GM23248 (cell line): ENCODE data around the gene ANGPTL4. TPM values are rescaled to one million over a fixed set of nuclear protein-coding genes. Genes with fewer than 3 reads are reported as not detected.
A peak's percentile ranks its signal among the peaks of the same experiment; 100 is the strongest.

ENCODE experiments used
- DNase-seq: peaks from one replicate; pipeline ENCODE4 v3.0.0-alpha.2; 2015
- H2AFZ ChIP-seq: fragments of 200-600 bp; sonication (generic); 2 replicates; pipeline ENCODE4 v1.6.1; 2016; ENCODE audit warnings: antibody characterized with exemption
- H3F3A ChIP-seq: fragments of 200-600 bp; sonication (generic); 2 replicates; pipeline ENCODE4 v1.6.1; 2016; ENCODE audit warnings: mild to moderate bottlenecking, antibody characterized with exemption, mixed run types; ENCODE audit not compliant: insufficient read depth
- H3K27ac ChIP-seq: fragments of 200-600 bp; sonication (generic); 2 replicates; pipeline ENCODE4 v1.5.1; 2016; ENCODE audit warnings: mild to moderate bottlenecking
- H3K27me3 ChIP-seq: fragments of 200-600 bp; sonication (generic); replicated peaks from 2 replicates; pipeline ENCODE4 v1.6.1; 2016; ENCODE audit warnings: mild to moderate bottlenecking; ENCODE audit not compliant: insufficient read depth
- H3K36me3 ChIP-seq: fragments of 200-600 bp; sonication (generic); 2 replicates; pipeline ENCODE4 v1.6.1; 2016; ENCODE audit warnings: low read depth, mild to moderate bottlenecking
- H3K4me1 ChIP-seq: fragments of 200-600 bp; sonication (generic); 2 replicates; pipeline ENCODE4 v1.6.1; 2016; ENCODE audit warnings: mild to moderate bottlenecking; ENCODE audit not compliant: insufficient read depth
- H3K4me2 ChIP-seq: fragments of 200-600 bp; sonication (generic); one replicate; pipeline ENCODE4 v1.6.1; 2016; ENCODE audit warnings: mild to moderate bottlenecking; ENCODE audit not compliant: unreplicated experiment
- H3K4me3 ChIP-seq: fragments of 200-600 bp; sonication (generic); 2 replicates; pipeline ENCODE4 v1.5.1; 2016; ENCODE audit warnings: mild to moderate bottlenecking
- H3K79me2 ChIP-seq: fragments of 200-600 bp; sonication (generic); 2 replicates; pipeline ENCODE4 v1.6.1; 2016; ENCODE audit warnings: mild to moderate bottlenecking; ENCODE audit not compliant: insufficient read depth
- H3K9ac ChIP-seq: fragments of 200-600 bp; sonication (generic); 2 replicates; pipeline ENCODE4 v1.6.1; 2016; ENCODE audit warnings: mild to moderate bottlenecking
- H3K9me2 ChIP-seq: fragments of 200-600 bp; sonication (generic); 2 replicates; pipeline ENCODE4 v1.6.1; 2016; ENCODE audit warnings: mixed run types, mild to moderate bottlenecking, moderate library complexity; ENCODE audit not compliant: insufficient read depth
- H3K9me3 ChIP-seq: fragments of 200-600 bp; sonication (generic); one replicate; pipeline ENCODE4 v1.6.1; 2017; ENCODE audit warnings: low read depth
- H4K20me1 ChIP-seq: fragments of 200-600 bp; sonication (generic); 2 replicates; pipeline ENCODE4 v1.6.0; 2016; ENCODE audit not compliant: insufficient read depth
- EZH2 ChIP-seq: fragments of 200-600 bp; sonication (generic); IDR thresholded peaks from 2 replicates; pipeline ENCODE4 v1.6.1; 2018; ENCODE audit warnings: antibody characterized with exemption, mild to moderate bottlenecking; ENCODE audit not compliant: insufficient read depth, poor library complexity, severe bottlenecking
- EZH2phosphoT487 ChIP-seq: fragments of 200-600 bp; sonication (generic); IDR thresholded peaks from 2 replicates; pipeline ENCODE4 v1.6.1; 2018; ENCODE audit warnings: antibody characterized with exemption, moderate library complexity, mild to moderate bottlenecking, low read depth; ENCODE audit not compliant: insufficient read depth
- WGBS, 2 experiments: methylation state at CpG; one replicate each; pipeline ENCODE4 v1.1.6; 2015 to 2017; ENCODE audit warnings: low lambda C conversion rate in 2 of 2, low coverage in 1 of 2; ENCODE audit errors: missing lambda C conversion rate in 2 of 2; 5-methylcytosine and 5-hydroxymethylcytosine counted together
- in situ Hi-C: fragments of 300-500 bp; cut with MboI; formaldehyde crosslinking; loops from 2 replicates; pipeline ENCODE4 v1.15.0; 2020
- polyA plus RNA-seq: library from polyadenylated mRNA; unstranded; fragments of >200 nt; fragmentation: Nextera tagmentation; extraction: Ambion mirVana; gene quantifications from 2 replicates; pipeline ENCODE4 v1.2.1, GENCODE V29; 2016
- total RNA-seq: library from RNA; depleted of rRNA; stranded (reverse); fragments of >200 nt; shearing (Covaris generic); gene quantifications from 2 replicates; pipeline ENCODE4 v1.2.3, GENCODE V29; 2014

Gene ANGPTL4
- total and polyA plus RNA-seq, 2 experiments from 2014 or later: 13.1 to 37.9 TPM

DNA sequence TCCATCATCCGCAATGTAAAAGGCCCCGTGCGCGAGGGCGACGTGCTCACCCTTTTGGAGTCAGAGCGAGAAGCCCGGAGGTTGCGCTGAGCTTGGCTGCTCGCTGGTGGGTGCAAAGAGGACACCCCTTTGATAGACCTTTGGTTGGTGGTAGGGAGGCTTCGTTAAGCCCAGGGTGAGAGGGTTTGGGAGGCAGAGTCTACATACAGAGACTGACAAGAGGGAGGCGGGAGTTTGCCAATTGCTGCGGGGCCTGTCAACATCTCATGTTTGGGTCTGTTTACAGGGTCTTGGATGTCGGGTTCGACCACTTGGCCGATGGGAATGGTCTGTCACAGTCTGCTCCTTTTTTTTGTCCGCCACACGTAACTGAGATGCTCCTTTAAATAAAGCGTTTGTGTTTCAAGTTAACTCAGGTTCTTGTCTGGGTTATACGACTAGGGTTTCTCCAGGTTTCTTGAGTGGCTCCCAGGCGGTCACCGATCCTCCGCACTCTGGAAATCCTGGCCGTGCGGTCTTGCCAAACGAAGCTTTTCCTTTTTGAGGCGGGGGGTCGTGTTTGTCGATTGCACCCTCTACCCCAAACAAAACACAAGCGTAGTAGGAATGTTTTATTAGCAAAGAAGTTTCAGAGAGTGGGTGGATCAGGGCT is 41.8 kb upstream of the ANGPTL4 start:
- Histone ChIP-seq H3K27me3 (no peaks in the 10 kb centered on the region), H3K79me2 (peaks cover 63% of the 10 kb centered on the region), H3K36me3 (peaks cover 9% of the 10 kb centered on the region; the same call in 1 of the 2 replicates), H3K9me2 (no peaks in the 10 kb centered on the region), H3K9ac (peak overlapping the region; percentile 99), H3K4me2 (peak overlapping the region; percentile 90), H3K4me1 (peaks cover 26% of the 10 kb centered on the region), H3K27ac (peak overlapping the region; percentile 57), H4K20me1 (peaks cover 9% of the 10 kb centered on the region; the same call in 1 of the 2 replicates), H3K4me3 (peak overlapping the region; percentile 94), H3F3A (no peaks in the 10 kb centered on the region), H2AFZ (peak overlapping the region; percentile 64; the same call in 1 of the 2 replicates), H3K9me3 (no peaks in the 10 kb centered on the region)
- no peak for TF ChIP-seq EZH2phosphoT487
- TF ChIP-seq EZH2: no peak
- in situ Hi-C loops: no loop called here
- 13 to 14% methylated on average over 30 of the region's 30 CpGs for WGBS, 2 experiments
- DNase-seq: peak; percentile 39

GRCh38 chr19:8322638-8322997 is 41.3 kb upstream of the ANGPTL4 start:
- in situ Hi-C loops: no loop called here
- H3K79me2 ChIP-seq: peaks cover 58% of the 10 kb centered on the region
- no peaks in the 10 kb centered on the region for H3F3A ChIP-seq

DNA sequence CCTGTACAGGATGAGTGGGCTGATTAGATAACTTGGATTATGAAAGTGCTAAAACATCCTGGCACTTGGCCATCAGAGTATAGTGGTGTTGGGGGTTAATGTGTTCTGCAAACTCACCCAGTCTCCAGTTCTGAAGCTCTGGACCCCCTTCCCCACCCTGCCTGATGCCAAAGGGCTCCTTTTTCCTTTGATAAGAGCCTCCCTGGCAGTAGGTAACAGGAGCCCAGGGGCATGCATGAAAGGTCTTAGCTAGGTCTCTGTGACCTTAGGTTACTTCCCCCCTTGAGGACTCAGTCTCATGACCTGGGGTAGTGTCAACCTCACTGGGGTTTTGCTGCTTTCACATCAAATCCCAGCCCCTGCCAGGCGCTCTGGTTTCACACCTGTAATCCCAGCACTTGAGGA is 40.2 kb upstream of the ANGPTL4 start:
- Histone ChIP-seq H3K36me3 (peaks cover 9% of the 10 kb centered on the region; the same call in 1 of the 2 replicates), H3K9ac (no peak overlapping the region), H3K4me3 (no peak overlapping the region), H3K27ac (no peak overlapping the region), H3F3A (no peaks in the 10 kb centered on the region), H3K79me2 (peaks cover 46% of the 10 kb centered on the region), H4K20me1 (peaks cover 9% of the 10 kb centered on the region; the same call in 1 of the 2 replicates), H3K9me2 (no peaks in the 10 kb centered on the region), H2AFZ (no peak overlapping the region), H3K27me3 (no peaks in the 10 kb centered on the region), H3K9me3 (no peaks in the 10 kb centered on the region), H3K4me1 (peaks cover 26% of the 10 kb centered on the region), H3K4me2 (no peak overlapping the region)
- in situ Hi-C loops: no loop called here
- TF ChIP-seq EZH2 (no peak), EZH2phosphoT487 (no peak)
- DNase-seq: no peak
- WGBS, 2 experiments: 86 to 100% methylated on average over 1 of the region's 1 CpG

More at GRCh38 chr19:8322638-8322997, 41.3 kb upstream of the ANGPTL4 start:
- WGBS, 2 experiments: 32 to 41% methylated on average over 6 to 7 of the region's 7 CpGs
- peaks cover 9% of the 10 kb centered on the region; the same call in 1 of the 2 replicates for H4K20me1 ChIP-seq
- no peak overlapping the region for H3K27ac ChIP-seq
- peak overlapping the region; percentile 94 for H3K4me3 ChIP-seq
- peak overlapping the region; percentile 90 for H3K4me2 ChIP-seq
- no peak overlapping the region for H2AFZ ChIP-seq
- H3K9me3 ChIP-seq: no peaks in the 10 kb centered on the region
- TF ChIP-seq EZH2: no peak
- TF ChIP-seq EZH2phosphoT487: no peak
- peaks cover 26% of the 10 kb centered on the region for H3K4me1 ChIP-seq
- H3K36me3 ChIP-seq: peaks cover 9% of the 10 kb centered on the region; the same call in 1 of the 2 replicates
- H3K9ac ChIP-seq: peak overlapping the region; percentile 99
- H3K9me2 ChIP-seq: no peaks in the 10 kb centered on the region
- no peak for DNase-seq
- H3K27me3 ChIP-seq: no peaks in the 10 kb centered on the region

- Histone ChIP-seq H3K9me3 (no peaks in the 10 kb centered on the region), H2AFZ (no peak overlapping the region), H3K4me1 (peaks cover 24% of the 10 kb centered on the region), H3K9ac (no peak overlapping the region), H3K27me3 (no peaks in the 10 kb centered on the region), H3K4me3 (no peak overlapping the region), H4K20me1 (peaks cover 9% of the 10 kb centered on the region; the same call in 1 of the 2 replicates), H3K27ac (no peak overlapping the region), H3K9me2 (no peaks in the 10 kb centered on the region), H3F3A (no peaks in the 10 kb centered on the region), H3K36me3 (peaks cover 9% of the 10 kb centered on the region; the same call in 1 of the 2 replicates), H3K79me2 (peaks cover 40% of the 10 kb centered on the region), H3K4me2 (no peak overlapping the region)
- DNase-seq: no peak
- 77 to 80% methylated on average over 17 of the region's 17 CpGs for WGBS, 2 experiments
- TF ChIP-seq EZH2phosphoT487 (no peak), EZH2 (no peak)
- in situ Hi-C loops: no loop called here
Observed at GRCh38 chr19:8324186-8325050, 39.5 kb upstream of the ANGPTL4 start.
